GM12878 (cell line): ENCODE data around the gene THAP3. TPM values are rescaled to one million over a fixed set of nuclear protein-coding genes. Genes with fewer than 3 reads are reported as not detected.

ENCODE experiments used
- ATAC-seq: fragments of 200-7000 bp; cut with Tn5 transposase; 3 replicates; pipeline ENCODE4 v1.9.1; 2020; ENCODE audit warnings: mild to moderate bottlenecking, moderate library complexity
- BruUV-seq: library from RNA; stranded (reverse); fragments of 400-500 nt; replicated peaks from 2 replicates; lab custom pipeline; 2021; lab: Mats Ljungman, UMichigan
- CTCF ChIA-PET: fragments of 300-600 bp; sonication (Branson Sonifier 250); formaldehyde crosslinking; extraction: SDS; loops from one replicate; lab custom pipeline; 2021; ENCODE audit warnings: inconsistent platforms; lab: Yijun Ruan, JAX
- POLR2A ChIA-PET: fragments of 350-600 bp; formaldehyde crosslinking; extraction: SDS; loops from one replicate; lab custom pipeline; 2021; ENCODE audit warnings: inconsistent platforms; lab: Charles Lee
- RAD21 ChIA-PET: fragments of 300-600 bp; sonication (Branson Sonifier 250); formaldehyde crosslinking; loops from one replicate; lab custom pipeline; 2023; ENCODE audit warnings: antibody characterized with exemption; ENCODE audit not compliant: unreplicated experiment; lab: Charles Lee
- SMC1A ChIA-PET: fragments of 300-600 bp; sonication (Branson Sonifier 250); formaldehyde crosslinking; loops from one replicate; lab custom pipeline; 2023; ENCODE audit not compliant: unreplicated experiment, uncharacterized antibody; lab: Charles Lee
- DNase-seq: peaks from one replicate; pipeline ENCODE4 v3.0.0-alpha.2; 2011; ENCODE audit warnings: low read depth, low spot score
- FAIRE-seq: peaks from 3 replicates; lab custom pipeline; 2011; peaks lifted over from hg19 to GRCh38; lab: Jason Lieb, UNC
- H2AFZ ChIP-seq: 2 replicates; pipeline ENCODE4 v1.6.0; 2011; ENCODE audit warnings: low read depth, low read length, control low read depth; ENCODE audit not compliant: control insufficient read depth
- H3K27ac ChIP-seq: 2 replicates; pipeline ENCODE4 v1.5.1; 2011; ENCODE audit warnings: control low read depth; ENCODE audit not compliant: control insufficient read depth, insufficient read depth
- H3K27me3 ChIP-seq, 2 experiments: replicated peaks in 1 of 2; 2 replicates each; pipeline versions ENCODE4 v1.6.0 to v1.6.1; 2011; ENCODE audit warnings: low read length in 1 of 2; ENCODE audit not compliant: control insufficient read depth in 2 of 2, insufficient read depth in 2 of 2
- H3K36me3 ChIP-seq, 2 experiments: 2 replicates each; pipeline ENCODE4 v1.5.1; 2011; ENCODE audit warnings: low read length in 1 of 2; ENCODE audit not compliant: control insufficient read depth in 2 of 2, insufficient read depth in 2 of 2
- H3K4me1 ChIP-seq: 2 replicates; pipeline ENCODE4 v1.6.1; 2011; ENCODE audit warnings: mild to moderate bottlenecking, low read length, moderate library complexity, mixed read lengths; ENCODE audit not compliant: control insufficient read depth, insufficient read depth
- H3K4me2 ChIP-seq: 2 replicates; pipeline ENCODE4 v1.6.0; 2011; ENCODE audit warnings: control low read depth; ENCODE audit not compliant: control insufficient read depth, insufficient read depth
- H3K4me3 ChIP-seq: fragments of 200-600 bp; sonication (generic); 2 replicates; pipeline ENCODE4 v1.5.1; 2016
- H3K79me2 ChIP-seq: 2 replicates; pipeline ENCODE4 v1.6.0; 2011; ENCODE audit warnings: low read length; ENCODE audit not compliant: control insufficient read depth, insufficient read depth
- H3K9ac ChIP-seq: 2 replicates; pipeline ENCODE4 v1.8.0; 2011; ENCODE audit warnings: low read length, control low read depth, mixed read lengths; ENCODE audit not compliant: control insufficient read depth, insufficient read depth
- H3K9me3 ChIP-seq: replicated peaks from 3 replicates; pipeline ENCODE4 v1.5.1; 2011; ENCODE audit warnings: mild to moderate bottlenecking, low read length; ENCODE audit not compliant: control insufficient read depth, insufficient read depth
- H4K20me1 ChIP-seq: 2 replicates; pipeline ENCODE4 v1.6.0; 2011; ENCODE audit not compliant: control insufficient read depth, insufficient read depth
- IKZF1 ChIP-seq: fragments of 450-650 bp; conservative IDR thresholded peaks from 2 replicates; pipeline ENCODE4 v1.6.1; 2017; ENCODE audit warnings: antibody characterized with exemption, mild to moderate bottlenecking
- IRF4 ChIP-seq: IDR thresholded peaks from 2 replicates; pipeline ENCODE4 v1.6.1; 2011; ENCODE audit warnings: low read depth, low read length
- NR2F1 ChIP-seq: fragments of 450-650 bp; conservative IDR thresholded peaks from 2 replicates; pipeline ENCODE4 v1.6.1; 2017; ENCODE audit warnings: mild to moderate bottlenecking
- WGBS: methylation state at CpG from one replicate; pipeline ENCODE4 v1.1.6; 2016; ENCODE audit warnings: low lambda C conversion rate; ENCODE audit not compliant: insufficient replicate concordance, insufficient coverage; ENCODE audit errors: missing lambda C conversion rate; 5-methylcytosine and 5-hydroxymethylcytosine counted together
- in situ Hi-C: fragments of 300-500 bp; cut with MboI; formaldehyde crosslinking; loops from 9 replicates; pipeline ENCODE4 v1.14.3; 2018; ENCODE audit warnings: mixed read lengths
- intact Hi-C: fragments of 100-400 bp; cut with micrococcal nuclease; formaldehyde crosslinking; loops from one replicate; pipeline ENCODE4 v1.14.2; 2022; ENCODE audit not compliant: unreplicated experiment
- polyA plus RNA-seq, 11 experiments: library from polyadenylated mRNA; depleted of rRNA in 4 of 11; unstranded in 6 of 11; stranded (reverse) in 5 of 11; fragments of >200 nt; fragmentation: Nextera tagmentation in 4 of 11; fragmentation: Illumina TruSeq in 1 of 11; extraction: Ambion mirVana in 4 of 11; extraction: Trizol in 1 of 11; gene quantifications; 1 replicate in 1 of 11; 2 replicates in 10 of 11; pipeline versions ENCODE4 v1.2.1 to v1.2.3, GENCODE V29; 2011 to 2016; ENCODE audit warnings: inconsistent platforms in 2 of 11, missing spikeins in 2 of 11, low read depth in 1 of 11
- total RNA-seq, 4 experiments: library from RNA; depleted of rRNA in 3 of 4; stranded (reverse); fragments of >200 nt in 3 of 4; fragmentation: Illumina TruSeq in 1 of 4; extraction: Trizol in 1 of 4; gene quantifications; 2 replicates each; pipeline versions ENCODE4 v1.2.1 to v1.2.3, GENCODE V29; 2013 to 2021
- TF ChIP-seq, protein P1 (sequence below): IDR thresholded peaks from 2 replicates; pipeline ENCODE4 v1.6.1; 2011; ENCODE audit warnings: low read depth, low read length, improper control_type of control experiment, borderline replicate concordance

Gene THAP3
- total and polyA plus RNA-seq, 10 of the 15 experiments (the other 5 are each of a cell fraction or from before 2014, with no cell fraction given), result 1.5 to 19.5 (median 11.9) TPM

DNA sequence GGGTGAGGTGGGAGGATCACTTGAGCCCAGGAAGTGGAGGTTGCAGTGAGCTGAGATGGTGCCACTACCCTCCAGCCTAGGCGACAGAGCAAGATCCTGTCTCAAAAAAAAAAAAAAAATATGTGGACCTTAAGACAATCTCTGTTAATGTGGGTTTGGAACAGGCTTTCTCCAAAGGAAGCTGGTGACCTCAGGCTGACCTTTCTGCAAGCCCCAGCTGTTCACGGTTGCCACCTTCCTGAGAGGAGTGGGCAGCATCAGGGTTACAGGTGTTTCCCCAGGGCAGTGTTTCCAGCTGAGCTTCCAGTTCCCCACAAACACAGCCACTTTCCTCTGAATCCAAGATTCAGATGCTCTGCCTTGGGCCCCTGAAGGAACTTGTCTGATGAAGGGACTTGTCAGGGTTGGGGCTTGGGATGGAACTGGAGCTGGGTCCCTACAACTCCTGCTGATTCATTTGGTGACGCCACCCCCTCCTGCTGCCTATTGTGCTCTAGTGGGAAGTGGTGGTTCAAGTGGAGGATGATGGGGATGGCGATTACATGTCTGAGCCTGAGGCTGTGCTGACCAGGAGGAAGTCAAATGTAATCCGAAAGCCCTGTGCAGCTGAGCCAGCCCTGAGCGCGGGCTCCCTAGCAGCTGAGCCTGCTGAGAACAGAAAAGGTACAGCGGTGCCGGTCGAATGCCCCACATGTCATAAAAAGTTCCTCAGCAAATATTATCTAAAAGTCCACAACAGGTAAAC lies 42.9 kb upstream of the THAP3 start:
- RAD21 ChIA-PET, result interaction anchor here (1.0 to 4.7 kb wide), 3 partner anchors 19 to 32 kb away, joined by 3 to 38 read pairs (median 11); partner anchors contain the start of genes KLHL21, NOL9, PHF13 and TAS1R1
- Histone ChIP-seq H3K27ac (no peak overlapping the region), H3K4me1 (peaks cover 13% of the 10 kb centered on the region), H3K36me3 (no peaks in the 10 kb centered on the region; a peak in 1 of 4 replicates), H2AFZ (no peak overlapping the region), H3K4me2 (peak overlapping the region; percentile 70), H3K9me3 (no peaks in the 10 kb centered on the region), H3K9ac (peak overlapping the region; percentile 19; the same call in 1 of the 2 replicates), H3K4me3 (peak overlapping the region; percentile 36; the same call in 1 of the 2 replicates), H3K79me2 (peaks cover 21% of the 10 kb centered on the region), H3K27me3 (no peaks in the 10 kb centered on the region), H4K20me1 (no peaks in the 10 kb centered on the region)
- no TSS peak for BruUV-seq
- FAIRE-seq, result no peak
- ATAC-seq, result no peak
- CTCF ChIA-PET, result interaction anchor here (0.6 to 4.4 kb wide), 5 partner anchors 15 to 41 kb away, joined by 3 to 29 read pairs (median 4); partner anchors contain the start of genes NOL9 and TAS1R1
- WGBS, result 68% methylated on average over 10 of the region's 10 CpGs
- POLR2A ChIA-PET, result interaction anchor here (0.5 to 3.9 kb wide), 4 partner anchors 17 to 551 kb away, joined by 3 to 22 read pairs (median 4); no protein-coding TSS in a partner anchor
- TF ChIP-seq, protein P1, sequence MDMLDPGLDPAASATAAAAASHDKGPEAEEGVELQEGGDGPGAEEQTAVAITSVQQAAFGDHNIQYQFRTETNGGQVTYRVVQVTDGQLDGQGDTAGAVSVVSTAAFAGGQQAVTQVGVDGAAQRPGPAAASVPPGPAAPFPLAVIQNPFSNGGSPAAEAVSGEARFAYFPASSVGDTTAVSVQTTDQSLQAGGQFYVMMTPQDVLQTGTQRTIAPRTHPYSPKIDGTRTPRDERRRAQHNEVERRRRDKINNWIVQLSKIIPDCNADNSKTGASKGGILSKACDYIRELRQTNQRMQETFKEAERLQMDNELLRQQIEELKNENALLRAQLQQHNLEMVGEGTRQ, result no peak
- no peak for TF ChIP-seq IRF4
- TF ChIP-seq NR2F1, result 0 out of 2 replicates have a peak, but pooled peaks have one; percentile 12
- TF ChIP-seq IKZF1, result 0 out of 2 replicates have a peak, but pooled peaks have one; percentile 24
- intact Hi-C loops (no loop called here), in situ Hi-C loops (no loop called here)
- no peak for DNase-seq
- SMC1A ChIA-PET, result interaction anchor here (1.1 to 2.9 kb wide), 3 partner anchors 18 to 43 kb away, joined by 3 to 16 read pairs (median 4); partner anchors contain the start of gene THAP3
